Stimulated activated naive CD8-positive, alpha-beta T cell treated with anti-CD3 and anti-CD28 coated beads, Interleukin-15, Interleukin-2, amounts not matched to agents 100 ng/mL and 50 ng/mL, for 24 hours (primary cell): ENCODE measurements around the gene ISG15.
"Not testable (repeated sequence)": the region's sequence is repeated elsewhere in the genome, so short reads cannot be mapped to it uniquely, and the experiment has no call there.

Experiments
- H3K27ac Mint-ChIP-seq: one replicate; pipeline ENCODE4 v1.8.0; 2021; ENCODE audit warnings: mild to moderate bottlenecking, mixed read lengths
- H3K27me3 Mint-ChIP-seq: one replicate; pipeline ENCODE4 v1.8.0; 2021; ENCODE audit warnings: mixed read lengths
- H3K36me3 Mint-ChIP-seq: one replicate; pipeline ENCODE4 v1.8.0; 2021; ENCODE audit warnings: low read depth, mixed read lengths
- H3K4me1 Mint-ChIP-seq: one replicate; pipeline ENCODE4 v1.8.0; 2021; ENCODE audit warnings: low read depth, mixed read lengths
- H3K4me3 Mint-ChIP-seq: one replicate; pipeline ENCODE4 v1.8.0; 2021; ENCODE audit warnings: mild to moderate bottlenecking, mixed read lengths
- H3K9me3 Mint-ChIP-seq: one replicate; pipeline ENCODE4 v1.8.0; 2021; ENCODE audit warnings: mixed read lengths

ISG15 gene

DNA sequence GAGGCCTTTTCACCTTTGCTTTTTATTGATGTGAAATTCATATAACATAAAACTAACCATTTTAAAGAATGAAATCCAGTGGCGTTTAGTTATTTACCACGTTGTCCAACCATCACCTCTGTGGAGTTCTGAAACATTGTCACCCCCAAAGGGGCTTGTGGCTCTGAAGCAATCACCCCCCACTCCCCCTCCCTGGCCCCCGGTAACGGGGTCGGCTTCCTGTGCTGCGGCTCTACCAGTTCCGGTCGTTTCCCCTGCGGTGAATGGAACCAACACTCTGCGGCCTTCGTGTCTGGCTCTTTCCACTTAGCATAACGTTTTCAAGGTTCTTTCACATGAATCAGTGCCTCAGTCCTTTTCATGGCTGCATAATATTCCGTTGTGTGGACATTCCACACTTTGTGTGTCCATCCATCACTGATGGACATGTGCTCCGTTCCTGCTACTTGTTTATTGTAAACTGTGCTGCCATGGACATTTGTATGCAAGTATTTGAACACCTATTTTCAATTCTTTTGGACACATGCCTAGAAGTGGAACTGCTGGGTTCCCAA is 1.8 kb upstream of the ISG15 start:
- Mint-ChIP-seq H3K9me3 (no peaks in the 10 kb centered on the region), H3K4me3 (no peak overlapping the region), H3K27me3 (peaks cover 11% of the 10 kb centered on the region), H3K4me1 (peaks cover 37% of the 10 kb centered on the region), H3K27ac (no peak overlapping the region), H3K36me3 (peaks cover 5% of the 10 kb centered on the region)

GRCh38 chr1:1012736-1013104 is 577 bp upstream of the ISG15 start:
- peaks cover 42% of the 10 kb centered on the region for H3K4me1 Mint-ChIP-seq
- not testable (repeated sequence) for H3K36me3 Mint-ChIP-seq

GRCh38 chr1:1013922-1014648 is 788 bp downstream of the ISG15 start:
- peaks cover 5% of the 10 kb centered on the region for H3K36me3 Mint-ChIP-seq
- peaks cover 40% of the 10 kb centered on the region for H3K4me1 Mint-ChIP-seq
- H3K9me3 Mint-ChIP-seq: no peaks in the 10 kb centered on the region
- peaks cover 1% of the 10 kb centered on the region for H3K27me3 Mint-ChIP-seq
- H3K4me3 Mint-ChIP-seq: peak overlapping the region; percentile 93
- H3K27ac Mint-ChIP-seq: peak overlapping the region; percentile 98

More at GRCh38 chr1:1012736-1013104, 577 bp upstream of the ISG15 start:
- Mint-ChIP-seq H3K4me3 (peak overlapping the region; percentile 93), H3K27ac (peak overlapping the region; percentile 98)
- not testable (repeated sequence) for H3K9me3 Mint-ChIP-seq, H3K27me3 Mint-ChIP-seq

DNA sequence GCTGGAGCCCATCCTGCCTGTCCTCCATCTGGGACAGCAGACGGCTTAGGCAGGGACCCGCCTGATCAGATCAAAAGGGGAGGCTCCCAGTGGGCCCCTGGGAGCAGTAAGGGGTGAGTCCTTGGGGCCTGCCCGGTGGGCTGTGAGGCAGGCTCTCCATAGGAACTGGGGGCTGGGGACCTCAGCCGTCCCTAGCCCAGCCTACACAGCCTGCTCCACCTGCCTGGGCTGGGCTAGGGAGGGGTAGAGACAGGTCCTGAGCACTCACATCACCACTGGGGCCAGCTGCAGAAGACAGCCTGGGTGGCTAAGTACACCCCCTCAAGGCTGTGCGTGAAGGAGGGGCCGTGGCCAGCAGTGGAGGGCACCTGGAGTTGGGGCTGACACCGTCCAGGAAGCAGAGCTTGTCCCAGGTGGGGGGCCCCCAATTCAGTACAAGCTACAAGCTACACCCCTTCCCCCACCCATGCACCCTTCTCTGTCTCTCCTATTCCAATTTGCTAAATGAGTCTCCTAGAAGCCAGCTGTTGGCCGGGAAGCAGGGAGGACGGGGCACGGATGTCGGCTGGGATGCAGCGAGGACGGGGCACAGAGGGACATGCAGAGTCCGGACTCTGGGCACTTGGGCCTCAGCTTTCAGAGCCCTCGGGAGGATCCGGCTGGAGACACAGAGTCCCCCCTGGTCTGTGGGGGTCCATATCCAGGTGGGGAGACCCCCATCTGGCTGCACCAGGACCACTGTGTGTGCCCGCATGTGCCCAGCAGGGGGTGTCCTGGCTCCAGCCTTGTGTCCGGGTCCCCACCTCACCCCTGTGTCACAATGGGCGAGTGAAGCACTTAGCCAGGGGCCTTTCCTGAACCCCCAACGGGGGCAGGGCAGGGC is 1.7 kb downstream of the ISG15 start:
- Mint-ChIP-seq H3K4me1 (peaks cover 39% of the 10 kb centered on the region), H3K27ac (peak overlapping the region; percentile 98), H3K9me3 (no peaks in the 10 kb centered on the region), H3K4me3 (peak overlapping the region; percentile 93), H3K36me3 (peaks cover 5% of the 10 kb centered on the region), H3K27me3 (no peaks in the 10 kb centered on the region)

- H3K27me3 Mint-ChIP-seq, H3K9me3 Mint-ChIP-seq, H3K27ac Mint-ChIP-seq, H3K36me3 Mint-ChIP-seq: not testable (repeated sequence)
- Mint-ChIP-seq H3K4me3 (peak overlapping the region; percentile 49), H3K4me1 (peaks cover 36% of the 10 kb centered on the region)
Measured at GRCh38 chr1:1017397-1018320, 4.4 kb downstream of the ISG15 start.

DNA sequence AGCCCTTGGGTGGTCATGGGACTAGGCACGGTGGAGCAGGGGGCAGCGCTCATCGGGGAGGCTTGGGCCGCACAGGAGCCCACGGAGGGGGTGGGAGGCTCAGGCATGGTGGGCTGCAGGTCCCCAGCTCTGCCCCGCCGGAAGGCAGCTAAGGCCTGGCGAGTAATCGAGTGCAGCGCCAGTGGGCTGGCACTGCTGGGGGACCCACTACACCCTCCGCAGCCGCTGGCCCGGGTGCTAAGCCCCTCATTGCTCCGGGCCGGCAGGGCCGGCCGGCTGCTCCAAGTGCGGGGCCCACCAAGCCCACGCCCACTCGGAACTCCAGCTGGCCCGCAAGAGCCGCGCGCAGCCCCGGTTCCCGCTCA is 5.0 kb downstream of the ISG15 start:
- not testable (repeated sequence) for H3K27ac Mint-ChIP-seq, H3K9me3 Mint-ChIP-seq, H3K27me3 Mint-ChIP-seq, H3K36me3 Mint-ChIP-seq, H3K4me3 Mint-ChIP-seq
- H3K4me1 Mint-ChIP-seq: peaks cover 30% of the 10 kb centered on the region

GRCh38 chr1:1019122-1019999 is 6.1 kb downstream of the ISG15 start:
- peak overlapping the region; percentile 56 for H3K4me3 Mint-ChIP-seq
- no peaks in the 10 kb centered on the region for H3K36me3 Mint-ChIP-seq
- no peaks in the 10 kb centered on the region for H3K9me3 Mint-ChIP-seq
- no peak overlapping the region for H3K27ac Mint-ChIP-seq
- H3K27me3 Mint-ChIP-seq: no peaks in the 10 kb centered on the region
- H3K4me1 Mint-ChIP-seq: peaks cover 19% of the 10 kb centered on the region

GRCh38 chr1:1020000-1020404 is 6.7 kb downstream of the ISG15 start, which contains the start of gene AGRN:
Gene AGRN (plus strand): TSS chr1:1020120. CDS start chr1:1020173, 53 bp downstream.
- Mint-ChIP-seq H3K4me1 (peaks cover 13% of the 10 kb centered on the region), H3K9me3 (no peaks in the 10 kb centered on the region), H3K4me3 (peak within 1 kb of the TSS; percentile 56), H3K36me3 (no peaks in the 10 kb centered on the region), H3K27me3 (no peaks in the 10 kb centered on the region), H3K27ac (no peak within 1 kb of the TSS)

DNA sequence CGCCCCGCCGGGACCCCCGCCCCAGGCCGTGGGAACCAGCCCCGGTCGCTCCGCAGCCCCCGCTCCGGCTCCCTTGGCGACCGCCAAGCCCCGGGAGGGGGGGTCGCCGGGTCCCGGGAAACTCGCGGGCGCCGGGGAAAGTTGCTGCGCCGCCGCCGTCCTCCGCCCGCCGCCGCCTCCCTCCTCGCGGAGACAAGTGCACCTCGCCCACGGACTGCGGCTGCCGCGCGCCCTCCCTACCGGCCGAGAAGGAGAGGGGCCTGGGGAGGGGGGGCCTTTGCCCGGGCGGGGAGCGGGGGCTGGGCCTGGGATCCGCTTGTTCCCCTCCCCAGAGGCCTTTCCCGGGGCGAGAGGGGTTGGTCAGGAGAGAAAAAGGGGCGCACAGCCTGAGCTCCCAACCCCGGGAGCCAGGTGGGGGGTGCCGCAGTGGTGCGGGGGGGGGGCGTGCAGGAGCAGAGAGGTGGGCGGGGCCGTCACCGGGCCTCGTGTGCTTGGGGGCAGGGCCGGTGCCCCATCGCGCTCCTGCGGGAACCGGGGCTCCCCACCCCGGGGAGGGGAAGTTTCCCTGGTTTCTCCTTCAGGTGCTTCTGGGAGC is 7.2 kb downstream of the ISG15 start:
- H3K27ac Mint-ChIP-seq: no peak overlapping the region
- no peak overlapping the region for H3K4me3 Mint-ChIP-seq
- H3K27me3 Mint-ChIP-seq: no peaks in the 10 kb centered on the region

DNA sequence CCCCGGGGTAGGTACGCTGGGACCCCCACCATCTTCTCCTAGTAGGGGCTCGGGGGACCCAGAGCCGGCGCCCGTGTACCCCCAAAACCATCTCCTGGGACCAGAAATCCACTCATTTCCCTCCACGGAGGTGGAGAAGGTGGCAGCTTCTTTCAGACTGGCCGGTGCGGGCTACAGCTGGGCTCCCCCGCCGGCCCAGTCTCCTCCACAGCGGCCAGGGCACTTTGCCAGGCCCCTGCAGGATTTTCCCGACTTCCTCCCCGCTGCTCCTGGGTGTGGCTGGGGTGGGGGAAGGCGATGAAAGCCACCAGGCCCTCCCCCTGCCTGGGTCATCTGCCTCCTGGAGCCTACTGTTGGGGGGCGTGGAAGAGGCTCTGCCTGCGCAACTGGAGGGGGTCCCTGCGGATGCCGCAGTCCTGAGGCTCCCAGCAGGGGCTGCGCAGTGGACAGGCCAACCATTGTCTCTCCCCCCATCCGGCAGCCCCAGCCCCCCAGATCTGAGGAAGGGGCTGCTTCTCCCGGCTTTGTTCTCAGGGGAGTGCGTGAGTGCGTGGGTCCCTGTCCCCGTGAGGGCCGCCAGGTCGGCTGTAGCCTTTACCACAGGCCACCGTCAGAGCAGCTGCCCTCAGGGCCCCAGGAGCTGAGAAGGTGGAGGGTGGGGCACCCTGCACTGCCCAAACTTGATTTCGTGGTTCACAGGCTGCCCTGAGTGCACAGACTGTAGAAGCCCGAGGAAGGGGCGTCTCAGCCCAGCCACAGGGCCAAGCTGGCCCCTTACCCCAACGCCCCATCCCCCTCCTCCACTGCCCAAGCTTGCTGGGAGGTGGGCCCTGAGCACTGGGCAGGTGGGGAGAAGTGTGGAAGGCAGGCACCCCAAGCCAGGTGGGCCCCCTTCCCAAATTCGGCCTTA is 8.0 kb downstream of the ISG15 start:
- Mint-ChIP-seq H3K27me3 (no peaks in the 10 kb centered on the region), H3K36me3 (no peaks in the 10 kb centered on the region), H3K9me3 (no peaks in the 10 kb centered on the region), H3K27ac (no peak overlapping the region), H3K4me1 (peaks cover 10% of the 10 kb centered on the region), H3K4me3 (peak overlapping the region; percentile 23)

More for the DNA sequence above, 7.2 kb downstream of the ISG15 start:
- no peaks in the 10 kb centered on the region for H3K9me3 Mint-ChIP-seq
- peaks cover 10% of the 10 kb centered on the region for H3K4me1 Mint-ChIP-seq
- no peaks in the 10 kb centered on the region for H3K36me3 Mint-ChIP-seq

- Mint-ChIP-seq H3K27ac (no peak overlapping the region), H3K36me3 (no peaks in the 10 kb centered on the region), H3K4me1 (peaks cover 10% of the 10 kb centered on the region), H3K27me3 (no peaks in the 10 kb centered on the region), H3K4me3 (no peak overlapping the region), H3K9me3 (no peaks in the 10 kb centered on the region)
Measured at GRCh38 chr1:1021920-1022259, 8.6 kb downstream of the ISG15 start.

- H3K27ac Mint-ChIP-seq: no peak overlapping the region
- no peak overlapping the region for H3K4me3 Mint-ChIP-seq
Measured at GRCh38 chr1:1022302-1023009, 9.2 kb downstream of the ISG15 start.

More at GRCh38 chr1:1022302-1023009, 9.2 kb downstream of the ISG15 start:
- H3K4me1 Mint-ChIP-seq: peaks cover 4% of the 10 kb centered on the region
- no peaks in the 10 kb centered on the region for H3K9me3 Mint-ChIP-seq
- no peaks in the 10 kb centered on the region for H3K36me3 Mint-ChIP-seq
- no peaks in the 10 kb centered on the region for H3K27me3 Mint-ChIP-seq
